AG04449 (cell line): ENCODE data around the gene BMPR2.
"Not testable (repeated sequence)": the region's sequence is repeated elsewhere in the genome, so short reads cannot be mapped to it uniquely, and the experiment has no call there.

Experiments used
- CTCF ChIA-PET: fragments of 350-600 bp; formaldehyde crosslinking; extraction: SDS; loops from one replicate; lab custom pipeline; 2021; ENCODE audit warnings: antibody characterized with exemption; lab: Yijun Ruan, JAX
- POLR2A ChIA-PET: fragments of 400-600, 350-600 bp; formaldehyde crosslinking; extraction: SDS; loops from one replicate; lab custom pipeline; 2020; ENCODE audit warnings: antibody characterized with exemption, inconsistent platforms; lab: Yijun Ruan, JAX
- DNase-seq: peaks from one replicate; pipeline ENCODE4 v3.0.0-alpha.2; 2010; ENCODE audit warnings: low read depth, low spot score
- H3K4me3 ChIP-seq: 2 replicates; pipeline ENCODE4 v1.5.1; 2011; ENCODE audit warnings: low read depth, mild to moderate bottlenecking, control low read depth, low read length
- CTCF ChIP-seq: IDR thresholded peaks from one replicate; pipeline ENCODE4 v1.5.1; 2011; ENCODE audit warnings: mild to moderate bottlenecking, moderate library complexity, low read length, control low read depth, inconsistent platforms; ENCODE audit not compliant: insufficient read depth; ENCODE audit errors: missing control alignments

BMPR2 gene

DNA sequence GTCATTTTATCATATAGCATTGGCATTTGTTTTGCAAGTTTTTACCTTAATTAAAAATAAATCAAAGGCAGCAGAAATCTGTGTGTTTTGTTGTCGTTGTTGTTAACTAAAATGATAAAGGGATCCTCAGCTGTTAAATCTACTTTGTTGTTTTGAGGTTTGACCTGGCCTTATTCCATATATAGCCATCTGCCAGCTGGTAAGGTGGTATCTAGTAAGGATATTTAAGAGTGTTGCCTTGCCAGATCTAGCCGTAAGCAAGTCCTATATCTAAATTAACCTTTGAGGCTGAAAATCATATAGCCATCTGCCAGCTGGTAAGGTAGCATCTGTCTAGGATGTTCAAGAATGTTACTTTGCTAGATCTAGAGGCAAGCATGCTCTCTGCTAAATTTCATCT is 56.6 kb downstream of the BMPR2 start:
- ChIA-PET CTCF (no interaction called here), POLR2A (no interaction called here)
- no peak for TF ChIP-seq CTCF
- no peak overlapping the region for H3K4me3 ChIP-seq
- DNase-seq: no peak

GRCh38 chr2:202434472-202434871 is 58.3 kb downstream of the BMPR2 start:
- POLR2A ChIA-PET: no interaction called here
- CTCF ChIA-PET: no interaction called here
- DNase-seq: no peak
- TF ChIP-seq CTCF: no peak
- H3K4me3 ChIP-seq: no peak overlapping the region

DNA sequence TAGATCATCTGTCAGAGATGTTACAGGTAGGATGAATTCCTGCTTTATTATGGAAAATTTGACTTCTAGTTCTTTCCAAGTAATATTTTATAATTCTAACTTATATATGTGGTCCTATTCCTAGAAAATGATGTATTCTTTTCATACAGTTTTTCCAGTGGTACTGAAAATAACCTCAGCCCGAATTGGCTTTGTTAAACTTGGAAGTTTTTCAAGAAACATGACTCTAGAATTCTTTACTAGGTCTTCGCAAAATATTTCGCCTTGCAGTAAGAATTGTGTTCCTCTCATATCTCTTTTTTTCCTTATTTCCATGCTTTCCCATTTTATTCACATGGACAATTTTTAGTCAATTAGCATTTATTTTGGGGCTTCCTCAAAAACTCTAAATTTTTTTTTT is 60.5 kb downstream of the BMPR2 start:
- ChIA-PET CTCF (no interaction called here), POLR2A (no interaction called here)
- TF ChIP-seq CTCF: no peak
- no peak for DNase-seq
- H3K4me3 ChIP-seq: no peak overlapping the region

DNA sequence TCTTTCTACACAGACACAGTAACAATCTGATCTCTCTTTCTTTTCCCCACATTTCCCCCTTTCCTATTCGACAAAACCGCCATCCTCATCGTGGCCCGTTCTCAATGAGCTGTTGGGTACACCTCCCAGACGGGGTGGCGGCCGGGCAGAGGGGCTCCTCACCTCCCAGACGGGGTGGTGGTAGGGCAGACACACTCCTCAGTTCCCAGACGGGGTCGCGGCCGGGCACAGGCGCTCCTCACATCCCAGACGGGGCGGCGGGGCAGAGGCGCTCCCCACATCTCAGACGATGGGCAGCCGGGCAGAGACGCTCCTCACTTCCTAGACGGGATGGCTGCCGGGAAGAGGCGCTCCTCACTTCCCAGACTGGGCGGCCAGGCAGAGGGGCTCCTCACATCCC is 64.0 kb downstream of the BMPR2 start:
- CTCF ChIA-PET, H3K4me3 ChIP-seq, POLR2A ChIA-PET, DNase-seq: not testable (repeated sequence)

DNA sequence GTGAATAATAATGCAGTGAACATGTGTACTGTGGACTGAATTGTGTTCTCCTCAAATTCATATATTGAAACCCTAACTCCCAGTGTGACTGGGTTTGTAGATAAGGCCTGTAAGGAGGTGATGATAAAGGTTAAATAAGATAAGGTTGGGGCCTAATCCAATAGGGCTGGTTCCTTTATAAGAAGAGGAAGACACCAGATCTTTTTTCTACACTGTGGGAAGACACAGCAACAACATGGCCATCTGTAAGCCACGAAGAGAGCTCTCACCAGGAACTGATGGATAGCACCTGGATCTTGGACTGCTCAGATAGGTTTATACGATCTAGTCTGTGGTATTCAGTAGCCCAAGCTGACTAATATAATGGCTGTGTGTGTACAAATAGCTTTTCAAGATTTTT is 66.8 kb downstream of the BMPR2 start:
- ChIA-PET POLR2A (no interaction called here), CTCF (no interaction called here)
- no peak overlapping the region for H3K4me3 ChIP-seq
- no peak for TF ChIP-seq CTCF
- no peak for DNase-seq

- ChIA-PET CTCF (no interaction called here), POLR2A (no interaction called here)
- TF ChIP-seq CTCF: no peak
- no peak overlapping the region for H3K4me3 ChIP-seq
- no peak for DNase-seq
Observed at GRCh38 chr2:202444000-202444399, 67.9 kb downstream of the BMPR2 start.

DNA sequence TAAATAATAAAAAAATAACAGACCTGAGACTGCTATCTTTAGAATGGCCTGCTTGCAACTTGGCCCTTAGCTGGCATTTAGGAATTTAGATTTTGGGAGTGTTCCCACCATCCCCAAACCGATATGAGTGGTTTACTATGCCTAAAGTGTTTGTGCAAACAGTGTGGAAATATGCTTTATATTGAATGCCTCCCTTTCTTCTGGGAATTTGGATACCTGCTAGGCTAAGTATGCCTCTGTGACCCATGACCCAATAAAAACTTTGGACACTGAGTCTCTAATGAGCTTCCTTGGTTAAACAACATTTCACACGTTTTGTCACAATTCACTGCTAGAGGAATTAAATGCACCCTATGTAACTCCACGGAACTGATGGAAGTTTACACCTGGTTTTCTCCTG is 73.2 kb downstream of the BMPR2 start:
- ChIA-PET POLR2A (no interaction called here), CTCF (interaction anchor here (0.9 kb wide), 1 partner anchor 9 kb away, joined by 4 read pairs; no protein-coding TSS in a partner anchor)
- TF ChIP-seq CTCF: no peak
- H3K4me3 ChIP-seq: no peak overlapping the region
- DNase-seq: no peak
